ENCODE results near the gene CLDN6.

The CLDN6 gene

DNA sequence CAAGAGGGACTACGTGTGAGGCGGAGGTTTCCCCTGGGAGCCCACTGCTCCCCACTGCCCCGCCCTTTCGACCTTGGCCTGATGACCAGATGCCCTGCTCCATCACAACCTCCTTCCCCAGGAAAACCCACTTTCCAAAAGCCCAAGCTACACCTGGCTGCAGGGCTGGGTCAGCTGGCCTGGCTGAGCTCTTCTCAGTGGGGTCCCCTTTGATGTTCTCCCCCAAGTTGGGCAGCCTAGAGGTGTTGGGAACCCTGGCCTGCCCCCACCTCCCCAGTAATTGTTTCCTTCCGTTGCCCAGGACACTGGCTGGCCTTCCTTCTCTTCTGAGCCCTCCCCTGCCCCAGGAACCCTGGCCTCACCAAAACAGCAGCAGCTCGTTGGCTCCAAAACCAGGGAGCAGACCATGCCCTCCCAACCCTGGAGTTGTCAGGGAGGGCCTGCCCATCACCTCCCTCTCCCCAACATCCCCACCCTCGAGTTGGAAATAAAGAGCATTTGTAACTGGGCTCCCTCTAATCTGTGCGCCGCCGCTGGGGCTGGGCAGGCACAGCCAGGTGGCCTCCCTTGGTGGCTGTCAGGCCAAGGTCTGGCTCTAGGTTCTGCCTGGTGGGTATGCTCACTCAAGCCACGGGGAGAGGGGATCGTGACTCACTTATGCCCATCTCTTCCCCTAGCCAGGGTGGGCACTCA is 3.8 kb downstream of the CLDN6 start:
- TF ChIP-seq, protein P1, sequence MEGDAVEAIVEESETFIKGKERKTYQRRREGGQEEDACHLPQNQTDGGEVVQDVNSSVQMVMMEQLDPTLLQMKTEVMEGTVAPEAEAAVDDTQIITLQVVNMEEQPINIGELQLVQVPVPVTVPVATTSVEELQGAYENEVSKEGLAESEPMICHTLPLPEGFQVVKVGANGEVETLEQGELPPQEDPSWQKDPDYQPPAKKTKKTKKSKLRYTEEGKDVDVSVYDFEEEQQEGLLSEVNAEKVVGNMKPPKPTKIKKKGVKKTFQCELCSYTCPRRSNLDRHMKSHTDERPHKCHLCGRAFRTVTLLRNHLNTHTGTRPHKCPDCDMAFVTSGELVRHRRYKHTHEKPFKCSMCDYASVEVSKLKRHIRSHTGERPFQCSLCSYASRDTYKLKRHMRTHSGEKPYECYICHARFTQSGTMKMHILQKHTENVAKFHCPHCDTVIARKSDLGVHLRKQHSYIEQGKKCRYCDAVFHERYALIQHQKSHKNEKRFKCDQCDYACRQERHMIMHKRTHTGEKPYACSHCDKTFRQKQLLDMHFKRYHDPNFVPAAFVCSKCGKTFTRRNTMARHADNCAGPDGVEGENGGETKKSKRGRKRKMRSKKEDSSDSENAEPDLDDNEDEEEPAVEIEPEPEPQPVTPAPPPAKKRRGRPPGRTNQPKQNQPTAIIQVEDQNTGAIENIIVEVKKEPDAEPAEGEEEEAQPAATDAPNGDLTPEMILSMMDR (IDR thresholded peaks at IDR 0.05): no peak
- TF ChIP-seq ZFX (IDR thresholded peaks at IDR 0.05; ENCODE audit: borderline replicate concordance): no peak
- H3K27ac ChIP-seq: no peak overlapping the region

DNA sequence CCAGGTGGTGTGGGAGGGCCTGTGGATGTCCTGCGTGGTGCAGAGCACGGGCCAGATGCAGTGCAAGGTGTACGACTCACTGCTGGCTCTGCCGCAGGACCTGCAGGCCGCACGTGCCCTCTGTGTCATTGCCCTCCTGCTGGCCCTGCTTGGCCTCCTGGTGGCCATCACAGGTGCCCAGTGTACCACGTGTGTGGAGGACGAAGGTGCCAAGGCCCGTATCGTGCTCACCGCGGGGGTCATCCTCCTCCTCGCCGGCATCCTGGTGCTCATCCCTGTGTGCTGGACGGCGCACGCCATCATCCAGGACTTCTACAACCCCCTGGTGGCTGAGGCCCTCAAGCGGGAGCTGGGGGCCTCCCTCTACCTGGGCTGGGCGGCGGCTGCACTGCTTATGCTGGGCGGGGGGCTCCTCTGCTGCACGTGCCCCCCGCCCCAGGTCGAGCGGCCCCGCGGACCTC is 4.5 kb downstream of the CLDN6 start:
- TF ChIP-seq, protein P1 (IDR thresholded peaks at IDR 0.05): no peak
- TF ChIP-seq ZFX (IDR thresholded peaks at IDR 0.05; ENCODE audit: borderline replicate concordance): no peak

DNA sequence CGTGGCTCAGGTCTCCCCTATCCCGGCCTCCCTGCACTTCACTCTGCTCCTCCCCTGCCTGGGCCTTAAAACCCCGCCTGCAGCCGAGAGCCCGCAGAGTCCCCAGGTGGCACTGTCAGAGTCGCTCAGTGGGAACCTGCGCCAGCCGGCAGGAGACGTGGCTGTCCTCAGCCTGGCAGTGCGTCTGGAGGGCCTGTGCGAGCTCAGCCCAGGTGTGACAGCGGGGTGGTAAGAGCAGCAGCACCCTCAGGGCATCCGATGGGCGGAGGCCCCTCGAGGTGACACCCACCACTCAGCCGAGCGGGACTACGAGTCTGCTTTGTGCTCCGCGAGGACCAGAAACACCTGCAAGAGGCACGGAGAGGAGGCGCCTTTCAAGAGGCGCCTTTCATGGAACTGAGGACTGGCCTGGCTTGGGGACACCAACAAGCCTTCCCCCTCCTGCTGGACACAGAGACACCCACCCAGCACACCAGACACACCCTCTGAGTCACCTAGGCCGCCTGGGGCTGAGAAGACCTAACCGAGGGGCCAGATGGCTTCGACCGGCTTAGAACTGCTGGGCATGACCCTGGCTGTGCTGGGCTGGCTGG is 5.1 kb downstream of the CLDN6 start, which contains the start of gene CLDN9:
CLDN9 (plus strand) TSS at position 96 of the 593 bp plus-strand sequence; CDS start at position 536, 440 bp downstream.
- no peak within 1 kb of the TSS for H3K27ac ChIP-seq

More for the DNA sequence above, 4.5 kb downstream of the CLDN6 start:
- no peak overlapping the region for H3K27ac ChIP-seq

DNA sequence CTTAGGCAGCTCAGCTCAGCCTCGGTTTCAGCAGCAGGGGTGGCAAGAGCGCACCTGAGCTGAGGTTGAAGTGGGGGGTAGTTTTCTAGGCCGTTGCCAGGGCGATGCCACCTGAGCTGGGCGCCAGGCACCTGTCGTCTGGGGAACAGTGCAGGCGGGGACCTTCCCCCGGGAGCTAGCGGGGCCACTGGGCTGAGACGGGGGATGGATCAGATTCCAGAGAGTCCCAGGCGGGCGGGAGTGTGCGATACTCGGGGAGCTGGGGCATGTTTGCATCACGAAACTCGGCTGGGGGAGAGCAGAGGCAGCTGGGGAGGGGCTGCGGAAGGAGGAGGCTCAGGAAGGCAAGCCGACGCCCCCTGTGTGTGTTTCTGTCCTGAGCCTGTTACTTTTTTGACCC is 5.7 kb downstream of the CLDN6 start:
- H3K27ac ChIP-seq: no peak overlapping the region
- TF ChIP-seq, protein P1 (IDR thresholded peaks at IDR 0.05): no peak
- no peak for TF ChIP-seq ZFX (IDR thresholded peaks at IDR 0.05; ENCODE audit: borderline replicate concordance)

More for the DNA sequence above, 5.1 kb downstream of the CLDN6 start, which contains the start of gene CLDN9:
- TF ChIP-seq, protein P1 (IDR thresholded peaks at IDR 0.05): no peak
- no peak for TF ChIP-seq ZFX (IDR thresholded peaks at IDR 0.05; ENCODE audit: borderline replicate concordance)

DNA sequence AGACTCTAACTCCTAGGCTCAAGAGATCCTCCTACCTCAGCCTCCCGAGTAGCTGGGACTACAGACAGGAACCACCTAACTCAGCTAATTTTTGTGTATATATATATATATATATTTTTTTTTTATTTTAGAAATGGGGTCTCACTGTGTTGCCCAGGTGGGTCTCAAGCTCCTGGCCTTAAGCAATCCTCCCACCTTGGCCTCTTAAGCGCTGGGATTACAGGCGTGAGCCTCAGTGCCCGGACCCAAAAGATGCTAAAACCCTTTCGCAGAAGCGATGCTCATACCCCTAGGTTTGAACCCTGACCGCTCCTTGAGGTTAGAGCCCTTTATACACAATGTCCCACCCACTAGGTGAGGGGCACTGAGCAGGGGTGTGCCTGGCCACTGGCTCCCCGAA is 7.5 kb downstream of the CLDN6 start:
- TF ChIP-seq, protein P1 (IDR thresholded peaks at IDR 0.05): no peak
- TF ChIP-seq ZFX (IDR thresholded peaks at IDR 0.05; ENCODE audit: borderline replicate concordance): no peak
- H3K27ac ChIP-seq: no peak overlapping the region

DNA sequence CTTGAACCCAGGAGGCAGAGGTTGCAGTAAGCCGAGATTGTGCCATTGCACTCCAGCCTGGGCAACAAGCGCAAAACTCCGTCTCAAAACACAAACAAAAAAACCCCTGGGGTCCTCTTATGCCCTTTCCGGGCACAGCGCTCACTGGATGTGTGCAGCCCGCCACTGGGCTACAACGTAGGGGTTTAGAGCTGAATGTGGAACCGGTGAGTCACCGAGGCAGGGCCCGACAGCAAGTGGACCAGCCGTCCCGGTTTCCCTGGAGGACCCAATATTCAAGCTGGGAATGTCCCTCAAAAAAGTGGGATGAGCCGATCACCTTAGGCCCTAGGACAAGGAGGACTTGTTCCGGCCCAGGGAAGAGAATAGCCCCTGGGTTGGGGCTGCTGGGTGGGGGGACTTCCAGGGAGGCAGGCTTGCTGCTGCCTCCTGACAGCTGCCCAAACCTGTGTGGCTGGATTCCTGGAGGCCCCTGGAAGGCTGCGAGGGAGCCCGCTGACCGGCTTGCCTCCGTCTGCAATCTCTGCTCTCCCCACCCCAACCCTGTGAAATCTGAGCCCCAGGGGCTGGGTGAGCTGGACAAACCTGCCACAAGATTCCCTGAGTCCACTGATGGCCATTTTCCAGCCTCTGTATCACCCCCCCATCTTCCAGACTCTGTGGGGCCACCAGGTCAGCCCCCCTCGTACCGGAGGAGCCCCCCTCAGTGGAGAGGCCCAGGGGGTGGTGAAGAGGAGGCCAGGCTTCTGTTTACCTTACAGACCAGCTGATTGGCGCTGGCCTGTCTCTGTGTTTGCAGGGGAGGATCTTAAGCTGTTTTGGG is 8.2 kb downstream of the CLDN6 start:
- TF ChIP-seq, protein P1 (IDR thresholded peaks at IDR 0.05): no peak
- TF ChIP-seq ZFX (IDR thresholded peaks at IDR 0.05; ENCODE audit: borderline replicate concordance): no peak
- no peak overlapping the region for H3K27ac ChIP-seq

Measured in 22Rv1 (cell line).